GM21381 (cell line): ENCODE measurements around the gene RASAL1.

Experiments used
- ATAC-seq: cut with Tn5 transposase; IDR thresholded peaks from one replicate; pipeline ENCODE4 v1.9.1; 2021; ENCODE audit warnings: mild to moderate bottlenecking, moderate library complexity; ENCODE audit not compliant: unreplicated experiment

RASAL1 gene

GRCh38 chr12:113099364-113099763 is 36.2 kb downstream of the RASAL1 start:
- no peak for ATAC-seq

GRCh38 chr12:113098441-113099028 is 37.0 kb downstream of the RASAL1 start:
- peak; percentile 66 for ATAC-seq

GRCh38 chr12:113097716-113098440 is 37.7 kb downstream of the RASAL1 start:
- no peak for ATAC-seq

- no peak for ATAC-seq
Observed at GRCh38 chr12:113096675-113097461, 38.7 kb downstream of the RASAL1 start.

GRCh38 chr12:113095405-113095804 is 40.2 kb downstream of the RASAL1 start:
- ATAC-seq, result no peak

GRCh38 chr12:113094738-113095137 is 40.8 kb downstream of the RASAL1 start:
- ATAC-seq, result no peak

GRCh38 chr12:113093409-113094101 is 42.0 kb downstream of the RASAL1 start:
- no peak for ATAC-seq

GRCh38 chr12:113092607-113093408 is 42.8 kb downstream of the RASAL1 start:
- ATAC-seq, result no peak

- ATAC-seq, result no peak
Observed at GRCh38 chr12:113091506-113091905, 44.1 kb downstream of the RASAL1 start.

- no peak for ATAC-seq
Observed at GRCh38 chr12:113090740-113091139, 44.8 kb downstream of the RASAL1 start.

- ATAC-seq, result no peak
Observed at GRCh38 chr12:113089839-113090238, 45.7 kb downstream of the RASAL1 start.

- no peak for ATAC-seq
Observed at GRCh38 chr12:113088971-113089756, 46.4 kb downstream of the RASAL1 start.

- no peak for ATAC-seq
Observed at GRCh38 chr12:113088037-113088436, 47.5 kb downstream of the RASAL1 start.

GRCh38 chr12:113087193-113087592 is 48.4 kb downstream of the RASAL1 start:
- no peak for ATAC-seq

GRCh38 chr12:113086249-113087164 is 49.1 kb downstream of the RASAL1 start:
- ATAC-seq, result no peak

- no peak for ATAC-seq
Observed at GRCh38 chr12:113083863-113084435, 51.6 kb downstream of the RASAL1 start.

GRCh38 chr12:113082486-113083148 is 52.9 kb downstream of the RASAL1 start:
- peak; percentile 65 for ATAC-seq

- no peak for ATAC-seq
Observed at GRCh38 chr12:113081873-113082272, 53.7 kb downstream of the RASAL1 start.
